Spleen (tissue), 7 donors: Measurements from ENCODE around the gene VWF.

Experiments used
- CTCF ChIP-seq, 11 experiments: fragments of 200-600 bp in 7 of 11; fragments of 450-650 bp in 4 of 11; sonication (generic) in 4 of 11; IDR thresholded peaks in 8 of 11; conservative IDR thresholded peaks in 3 of 11; 1 replicate in 7 of 11; 2 replicates in 4 of 11; pipeline versions ENCODE4 v1.4.0 to v1.8.0; 2016 to 2021; ENCODE audit warnings: antibody characterized with exemption in 11 of 11, inconsistent platforms in 4 of 11, mild to moderate bottlenecking in 1 of 11
- POLR2A ChIP-seq, 3 donors: fragments of 450-650 bp; IDR thresholded peaks; one replicate each; pipeline ENCODE4 v1.5.1; 2017; ENCODE audit warnings: antibody characterized with exemption in 3 of 3, mild to moderate bottlenecking in 1 of 3
- donor health status: DM: no; HTN: no; CAD: no; lungs with moderate emphysema.
- donor health status: DM: no; HTN: no; CAD: no.
- donor health status: DM: no; HTN: no; CAD: no.

GRCh38 chr12:6082613-6083012 lies 41.9 kb downstream of the VWF start:
- no peak for TF ChIP-seq CTCF (IDR thresholded peaks at IDR 0.05 in 8 of 11, conservative IDR thresholded peaks at IDR 0.05 in 3 of 11)
- no peak for TF ChIP-seq POLR2A (IDR thresholded peaks at IDR 0.05)
